Type B pancreatic cell (in vitro differentiated cells): ENCODE measurements around the gene ZSWIM5. TPM values are rescaled to one million over a fixed set of nuclear protein-coding genes. Genes with fewer than 3 reads are reported as not detected.

ENCODE experiments used
- DNase-seq: peaks from one replicate; pipeline ENCODE4 v3.0.0; 2021; ENCODE audit warnings: mixed read lengths; ENCODE audit not compliant: unreplicated experiment; ENCODE audit errors: extremely low spot score
- H3K27ac Mint-ChIP-seq: 2 replicates; pipeline ENCODE4 v1.8.0; 2021; ENCODE audit warnings: mild to moderate bottlenecking, mixed read lengths
- H3K27me3 Mint-ChIP-seq: 2 replicates; pipeline ENCODE4 v1.8.0; 2021; ENCODE audit warnings: mixed read lengths
- H3K36me3 Mint-ChIP-seq: 2 replicates; pipeline ENCODE4 v1.8.0; 2021; ENCODE audit warnings: mixed read lengths
- H3K4me1 Mint-ChIP-seq: one replicate; pipeline ENCODE4 v1.8.0; 2021; ENCODE audit warnings: mixed read lengths; ENCODE audit not compliant: unreplicated experiment
- H3K4me3 Mint-ChIP-seq: 2 replicates; pipeline ENCODE4 v1.8.0; 2021; ENCODE audit warnings: mild to moderate bottlenecking, mixed read lengths
- H3K9me3 Mint-ChIP-seq: 2 replicates; pipeline ENCODE4 v1.8.0; 2021; ENCODE audit warnings: mixed read lengths
- total RNA-seq: library from RNA; stranded (reverse); gene quantifications from 2 replicates; pipeline ENCODE4 v1.2.1, GENCODE V29; 2021; ENCODE audit warnings: low replicate concordance
- TF ChIP-seq, protein P1 (sequence below): fragments of 200-600 bp; sonication (generic); conservative IDR thresholded peaks from 2 replicates; pipeline ENCODE4 v1.5.0; 2021; ENCODE audit warnings: antibody characterized with exemption, mild to moderate bottlenecking

Gene ZSWIM5
- total RNA-seq, 1 donor from 2014 or later, result 2.7 TPM

DNA sequence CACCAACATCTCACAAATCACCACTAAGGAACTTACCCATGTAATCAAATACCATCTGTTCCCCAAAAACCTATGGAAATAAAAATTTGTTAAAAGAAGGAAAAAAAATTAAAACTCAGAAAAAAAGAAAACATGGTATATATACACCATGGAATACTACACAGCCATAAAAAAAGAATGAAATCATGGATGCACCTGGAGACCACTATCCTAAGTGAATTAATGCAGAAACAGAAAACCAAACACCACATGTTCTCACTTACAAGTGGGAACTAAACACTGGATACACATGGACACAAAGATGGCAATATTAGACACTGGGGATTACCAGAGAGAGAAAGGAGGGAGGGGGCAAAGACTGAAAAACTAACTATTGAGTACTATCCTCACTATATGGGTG, 50.4 kb downstream of the ZSWIM5 start:
- H3K4me3 Mint-ChIP-seq, result no peak overlapping the region
- H3K4me1 Mint-ChIP-seq, result no peaks in the 10 kb centered on the region
- no peaks in the 10 kb centered on the region for H3K9me3 Mint-ChIP-seq
- peaks cover 7% of the 10 kb centered on the region for H3K27me3 Mint-ChIP-seq
- TF ChIP-seq, protein P1, sequence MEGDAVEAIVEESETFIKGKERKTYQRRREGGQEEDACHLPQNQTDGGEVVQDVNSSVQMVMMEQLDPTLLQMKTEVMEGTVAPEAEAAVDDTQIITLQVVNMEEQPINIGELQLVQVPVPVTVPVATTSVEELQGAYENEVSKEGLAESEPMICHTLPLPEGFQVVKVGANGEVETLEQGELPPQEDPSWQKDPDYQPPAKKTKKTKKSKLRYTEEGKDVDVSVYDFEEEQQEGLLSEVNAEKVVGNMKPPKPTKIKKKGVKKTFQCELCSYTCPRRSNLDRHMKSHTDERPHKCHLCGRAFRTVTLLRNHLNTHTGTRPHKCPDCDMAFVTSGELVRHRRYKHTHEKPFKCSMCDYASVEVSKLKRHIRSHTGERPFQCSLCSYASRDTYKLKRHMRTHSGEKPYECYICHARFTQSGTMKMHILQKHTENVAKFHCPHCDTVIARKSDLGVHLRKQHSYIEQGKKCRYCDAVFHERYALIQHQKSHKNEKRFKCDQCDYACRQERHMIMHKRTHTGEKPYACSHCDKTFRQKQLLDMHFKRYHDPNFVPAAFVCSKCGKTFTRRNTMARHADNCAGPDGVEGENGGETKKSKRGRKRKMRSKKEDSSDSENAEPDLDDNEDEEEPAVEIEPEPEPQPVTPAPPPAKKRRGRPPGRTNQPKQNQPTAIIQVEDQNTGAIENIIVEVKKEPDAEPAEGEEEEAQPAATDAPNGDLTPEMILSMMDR, result no peak
- H3K27ac Mint-ChIP-seq, result no peak overlapping the region
- H3K36me3 Mint-ChIP-seq, result no peaks in the 10 kb centered on the region
- DNase-seq, result no peak

GRCh38 chr1:45155423-45155822, 51.0 kb downstream of the ZSWIM5 start:
- TF ChIP-seq, protein P1, result no peak
- DNase-seq, result no peak
- H3K27me3 Mint-ChIP-seq, result peaks cover 7% of the 10 kb centered on the region
- no peaks in the 10 kb centered on the region for H3K4me1 Mint-ChIP-seq
- no peaks in the 10 kb centered on the region for H3K9me3 Mint-ChIP-seq
- no peak overlapping the region for H3K4me3 Mint-ChIP-seq
- H3K36me3 Mint-ChIP-seq, result no peaks in the 10 kb centered on the region
- no peak overlapping the region for H3K27ac Mint-ChIP-seq

GRCh38 chr1:45152126-45152525, 54.3 kb downstream of the ZSWIM5 start:
- Mint-ChIP-seq H3K27me3 (peaks cover 7% of the 10 kb centered on the region), H3K36me3 (no peaks in the 10 kb centered on the region), H3K27ac (no peak overlapping the region), H3K4me3 (no peak overlapping the region), H3K9me3 (no peaks in the 10 kb centered on the region), H3K4me1 (no peaks in the 10 kb centered on the region)
- TF ChIP-seq, protein P1, result no peak
- DNase-seq, result no peak

DNA sequence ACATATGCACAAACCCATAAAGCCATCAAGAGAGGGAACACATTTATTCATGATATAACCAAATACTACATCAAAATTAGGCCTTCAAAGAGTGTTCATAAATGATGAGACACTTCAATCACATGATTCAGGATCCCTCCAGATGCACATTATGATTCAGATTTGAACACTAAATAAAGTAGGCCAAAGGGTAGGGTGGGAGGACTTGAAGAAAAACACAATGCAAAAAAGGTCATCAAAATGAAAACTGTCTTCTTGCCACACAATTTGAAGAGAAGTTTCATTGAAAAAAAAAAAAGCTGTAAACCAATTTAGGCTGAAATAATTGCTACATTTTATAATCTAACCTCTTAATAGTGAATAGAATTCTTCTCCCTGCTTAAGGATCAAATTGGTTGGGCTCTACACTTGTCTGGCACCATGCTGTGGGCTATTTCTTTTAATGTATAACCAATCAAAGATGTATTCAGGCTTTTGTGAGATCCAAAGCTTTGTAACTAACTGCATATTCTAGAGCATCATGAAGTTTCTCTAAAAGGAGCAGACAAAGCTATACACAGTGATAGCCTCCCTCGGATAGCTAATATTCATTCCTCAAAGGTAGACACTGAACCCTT, 58.1 kb downstream of the ZSWIM5 start:
- Mint-ChIP-seq H3K27ac (no peak overlapping the region), H3K36me3 (no peaks in the 10 kb centered on the region), H3K4me3 (no peak overlapping the region), H3K4me1 (no peaks in the 10 kb centered on the region), H3K27me3 (peaks cover 3% of the 10 kb centered on the region), H3K9me3 (no peaks in the 10 kb centered on the region)
- TF ChIP-seq, protein P1, result no peak
- DNase-seq, result no peak

- H3K27me3 Mint-ChIP-seq, result peaks cover under 1% of the 10 kb centered on the region
- H3K4me1 Mint-ChIP-seq, result no peaks in the 10 kb centered on the region
- TF ChIP-seq, protein P1, result no peak
- no peak for DNase-seq
- H3K27ac Mint-ChIP-seq, result no peak overlapping the region
- H3K36me3 Mint-ChIP-seq, result no peaks in the 10 kb centered on the region
- no peaks in the 10 kb centered on the region for H3K9me3 Mint-ChIP-seq
- H3K4me3 Mint-ChIP-seq, result no peak overlapping the region
Observed at GRCh38 chr1:45146833-45147232, 59.6 kb downstream of the ZSWIM5 start.
